Endothelial cell of umbilical vein (primary cell): ENCODE data around the gene GRID1. TPM values are rescaled to one million over a fixed set of nuclear protein-coding genes. Genes with fewer than 3 reads are reported as not detected.

Experiments used
- BruUV-seq: library from RNA; stranded (reverse); fragments of 400-500 nt; replicated peaks from 2 replicates; lab custom pipeline; 2021; lab: Mats Ljungman, UMichigan
- CTCF ChIA-PET: fragments of 300-600, 350-600 bp; sonication (Branson Sonifier 250); formaldehyde crosslinking; loops from one replicate; lab custom pipeline; 2021; ENCODE audit warnings: antibody characterized with exemption, inconsistent platforms; lab: Charles Lee
- POLR2A ChIA-PET: fragments of 300-600, 350-600 bp; sonication (Branson Sonifier 250); formaldehyde crosslinking; loops from one replicate; lab custom pipeline; 2021; ENCODE audit warnings: antibody characterized with exemption, inconsistent platforms; lab: Charles Lee
- DNase-seq: peaks from one replicate; pipeline ENCODE4 v3.0.0-alpha.2; 2011; ENCODE audit warnings: low read depth, low spot score
- FAIRE-seq: peaks from 2 replicates; lab custom pipeline; 2011; peaks lifted over from hg19 to GRCh38; lab: Jason Lieb, UNC
- H2AFZ ChIP-seq: 2 replicates; pipeline ENCODE4 v1.6.0; 2012; ENCODE audit warnings: low read depth, low read length, control low read depth, inconsistent platforms
- H3K27ac ChIP-seq: 2 replicates; pipeline ENCODE4 v1.5.1; 2011; ENCODE audit warnings: low read depth, mild to moderate bottlenecking, control low read depth, low read length, moderate library complexity; ENCODE audit not compliant: insufficient read depth
- H3K27me3 ChIP-seq, 2 experiments: 2 replicates each; pipeline versions ENCODE4 v1.6.0 to v1.6.1; 2011; ENCODE audit warnings: low read length in 2 of 2, mixed read lengths in 1 of 2; ENCODE audit not compliant: control insufficient read depth in 2 of 2, insufficient read depth in 2 of 2
- H3K36me3 ChIP-seq, 2 experiments: 2 replicates in 1 of 2; 3 replicates in 1 of 2; pipeline ENCODE4 v1.5.1; 2011; ENCODE audit warnings: low read length in 2 of 2, mild to moderate bottlenecking in 1 of 2, moderate library complexity in 1 of 2; ENCODE audit not compliant: control insufficient read depth in 2 of 2, insufficient read depth in 2 of 2; ENCODE audit errors: extremely low read depth in 1 of 2
- H3K4me1 ChIP-seq: 3 replicates; pipeline ENCODE4 v1.5.1; 2011; ENCODE audit warnings: mild to moderate bottlenecking, low read length; ENCODE audit not compliant: control insufficient read depth, insufficient read depth; ENCODE audit errors: extremely low read depth
- H3K4me2 ChIP-seq: 2 replicates; pipeline ENCODE4 v1.6.1; 2011; ENCODE audit warnings: low read length, control low read depth, mixed read lengths; ENCODE audit not compliant: insufficient read depth
- H3K4me3 ChIP-seq, 3 experiments: fragments of 200-600 bp in 1 of 3; sonication (generic), shearing (Covaris generic) in 1 of 3; replicated peaks in 1 of 3; 2 replicates each; pipeline ENCODE4 v1.5.1; 2011 to 2016; ENCODE audit warnings: control low read depth in 3 of 3, low read length in 3 of 3, mild to moderate bottlenecking in 2 of 3, inconsistent platforms in 1 of 3, low read depth in 1 of 3, moderate library complexity in 1 of 3; ENCODE audit not compliant: insufficient read depth in 1 of 3
- H3K79me2 ChIP-seq: 2 replicates; pipeline ENCODE4 v1.6.0; 2012; ENCODE audit warnings: low read length, inconsistent platforms; ENCODE audit not compliant: control insufficient read depth, insufficient read depth
- H3K9ac ChIP-seq: replicated peaks from 2 replicates; pipeline ENCODE3; 2011; ENCODE audit warnings: low read length, control low read depth; ENCODE audit not compliant: insufficient read depth; ENCODE audit errors: extremely low read depth
- H3K9me1 ChIP-seq: replicated peaks from 3 replicates; pipeline ENCODE4 v1.6.0; 2011; ENCODE audit warnings: mild to moderate bottlenecking, low read length; ENCODE audit not compliant: control insufficient read depth, insufficient read depth; ENCODE audit errors: extremely low read depth
- H3K9me3 ChIP-seq: replicated peaks from 2 replicates; pipeline ENCODE4 v1.5.1; 2012; ENCODE audit warnings: low read length, inconsistent platforms; ENCODE audit not compliant: control insufficient read depth, insufficient read depth
- H4K20me1 ChIP-seq: replicated peaks from 2 replicates; pipeline ENCODE3; 2011; ENCODE audit warnings: mild to moderate bottlenecking, low read length; ENCODE audit not compliant: control insufficient read depth, insufficient read depth; ENCODE audit errors: extremely low read depth
- EZH2 ChIP-seq: IDR thresholded peaks from 2 replicates; pipeline ENCODE4 v1.6.1; 2012; ENCODE audit warnings: borderline replicate concordance, low read depth, mild to moderate bottlenecking, moderate library complexity, low read length, inconsistent platforms; ENCODE audit not compliant: severe bottlenecking
- FOS ChIP-seq: IDR thresholded peaks from 2 replicates; pipeline ENCODE4 v1.6.1; 2011; ENCODE audit warnings: mild to moderate bottlenecking, low read length, moderate library complexity, borderline replicate concordance; ENCODE audit not compliant: insufficient read depth
- GATA2 ChIP-seq: IDR thresholded peaks from 2 replicates; pipeline ENCODE4 v1.7.0; 2011; ENCODE audit warnings: low read depth, mild to moderate bottlenecking, moderate library complexity, mixed read lengths, low read length; ENCODE audit not compliant: insufficient read length, insufficient read depth
- JUN ChIP-seq: IDR thresholded peaks from 2 replicates; pipeline ENCODE4 v1.6.1; 2011; ENCODE audit warnings: borderline replicate concordance, low read depth; ENCODE audit not compliant: insufficient read length, insufficient read depth
- MYC ChIP-seq: IDR thresholded peaks from one replicate; pipeline ENCODE4 v1.6.1; 2011; ENCODE audit warnings: mild to moderate bottlenecking, low read depth, low read length
- POLR2A ChIP-seq: IDR thresholded peaks from 2 replicates; pipeline ENCODE4 v1.6.1; 2012; ENCODE audit warnings: low read depth, mild to moderate bottlenecking, control low read depth, low read length
- POLR2AphosphoS5 ChIP-seq: IDR thresholded peaks from 2 replicates; pipeline ENCODE4 v1.6.1; 2012; ENCODE audit warnings: low read depth, mild to moderate bottlenecking, control low read depth, low read length, moderate library complexity; ENCODE audit not compliant: insufficient read depth
- dilution Hi-C: fragments of 300-500 bp; cut with MboI; formaldehyde crosslinking; loops from one replicate; pipeline ENCODE4 v1.15.0; 2019; ENCODE audit warnings: low sequenced_read_pairs; ENCODE audit not compliant: extremely low pct_ligation_motif_present
- intact Hi-C: fragments of 100-400 bp; cut with micrococcal nuclease; formaldehyde crosslinking; loops from one replicate; pipeline ENCODE4 v1.10.0; 2022
- polyA plus RNA-seq, 4 experiments: library from polyadenylated mRNA; depleted of rRNA in 3 of 4; stranded (reverse) in 3 of 4; unstranded in 1 of 4; fragments of >200 nt; gene quantifications; 2 replicates each; pipeline versions ENCODE4 v1.2.1 to v1.2.3, GENCODE V29; 2011 to 2012; ENCODE audit warnings: missing spikeins in 1 of 4
- total RNA-seq: library from RNA; stranded (reverse); gene quantifications from 2 replicates; pipeline ENCODE4 v1.2.3, GENCODE V29; 2021
- TF ChIP-seq, protein P1 (sequence below), 2 donors: IDR thresholded peaks; 1 replicate in 1 of 2; 2 replicates in 1 of 2; pipeline ENCODE4 v1.5.1; 2011; ENCODE audit warnings: low read length in 2 of 2, mild to moderate bottlenecking in 2 of 2, moderate library complexity in 2 of 2, control low read depth in 1 of 2, inconsistent platforms in 1 of 2, low read depth in 1 of 2; ENCODE audit not compliant: insufficient read depth in 1 of 2; ENCODE audit errors: extremely low read depth in 1 of 2

Gene GRID1
- total and polyA plus RNA-seq, 2 donors (not counting 3 experiments of a cell fraction or from before 2014, with no cell fraction given) = not detected

DNA sequence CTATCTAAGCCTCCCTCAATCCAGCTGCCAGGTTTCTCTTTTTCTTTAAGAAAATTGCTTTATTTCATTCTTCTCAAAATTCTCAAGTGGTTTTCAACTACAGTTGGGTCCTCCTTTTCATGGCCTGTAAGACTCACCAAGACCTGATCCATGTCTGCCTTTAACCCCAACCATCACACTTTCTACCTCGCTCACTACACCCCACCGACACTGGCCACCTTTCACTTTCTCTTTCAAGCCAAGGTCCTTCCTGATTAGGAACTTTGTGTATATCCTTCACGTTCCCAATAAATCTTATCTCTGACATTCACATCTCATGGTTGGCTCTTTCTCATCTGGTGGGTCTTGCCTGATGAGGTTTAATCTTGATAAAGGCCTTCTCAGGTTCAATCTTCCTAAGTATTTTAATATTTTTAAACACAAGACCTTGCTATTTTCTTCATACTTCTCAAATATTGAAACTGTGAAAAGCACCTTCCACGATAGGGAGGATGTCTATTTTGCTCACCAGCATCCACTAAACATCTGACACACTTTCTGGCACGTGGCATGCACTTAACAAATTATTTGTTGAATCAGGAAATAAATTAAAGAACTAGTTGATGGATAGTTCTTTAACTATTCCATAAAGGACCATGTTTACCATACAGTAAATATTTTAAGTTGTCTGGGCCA, 624.8 kb downstream of the GRID1 start:
- FAIRE-seq = no peak
- intact Hi-C loops = no loop called here
- ChIA-PET CTCF (no interaction called here), POLR2A (no interaction called here)
- Histone ChIP-seq H3K36me3 (no peaks in the 10 kb centered on the region), H3K27me3 (no peaks in the 10 kb centered on the region), H3K9me1 (no peaks in the 10 kb centered on the region), H3K9me3 (no peaks in the 10 kb centered on the region), H3K4me1 (no peaks in the 10 kb centered on the region), H4K20me1 (no peaks in the 10 kb centered on the region), H3K9ac (no peak overlapping the region), H2AFZ (no peak overlapping the region), H3K4me2 (no peak overlapping the region), H3K4me3 (no peak overlapping the region), H3K79me2 (no peaks in the 10 kb centered on the region), H3K27ac (no peak overlapping the region)
- no peak for DNase-seq
- BruUV-seq = no TSS peak
- dilution Hi-C loops = no loop called here
- no peak for TF ChIP-seq POLR2AphosphoS5
- TF ChIP-seq GATA2 = no peak
- TF ChIP-seq, protein P1, sequence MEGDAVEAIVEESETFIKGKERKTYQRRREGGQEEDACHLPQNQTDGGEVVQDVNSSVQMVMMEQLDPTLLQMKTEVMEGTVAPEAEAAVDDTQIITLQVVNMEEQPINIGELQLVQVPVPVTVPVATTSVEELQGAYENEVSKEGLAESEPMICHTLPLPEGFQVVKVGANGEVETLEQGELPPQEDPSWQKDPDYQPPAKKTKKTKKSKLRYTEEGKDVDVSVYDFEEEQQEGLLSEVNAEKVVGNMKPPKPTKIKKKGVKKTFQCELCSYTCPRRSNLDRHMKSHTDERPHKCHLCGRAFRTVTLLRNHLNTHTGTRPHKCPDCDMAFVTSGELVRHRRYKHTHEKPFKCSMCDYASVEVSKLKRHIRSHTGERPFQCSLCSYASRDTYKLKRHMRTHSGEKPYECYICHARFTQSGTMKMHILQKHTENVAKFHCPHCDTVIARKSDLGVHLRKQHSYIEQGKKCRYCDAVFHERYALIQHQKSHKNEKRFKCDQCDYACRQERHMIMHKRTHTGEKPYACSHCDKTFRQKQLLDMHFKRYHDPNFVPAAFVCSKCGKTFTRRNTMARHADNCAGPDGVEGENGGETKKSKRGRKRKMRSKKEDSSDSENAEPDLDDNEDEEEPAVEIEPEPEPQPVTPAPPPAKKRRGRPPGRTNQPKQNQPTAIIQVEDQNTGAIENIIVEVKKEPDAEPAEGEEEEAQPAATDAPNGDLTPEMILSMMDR (IDR thresholded peaks at IDR 0.05; ENCODE audit: extremely low read depth in 1 of 2, insufficient read depth in 1 of 2, low read depth in 1 of 2, low read length in 2 of 2) = no peak
- no peak for TF ChIP-seq EZH2
- no peak for TF ChIP-seq JUN
- no peak for TF ChIP-seq FOS
- no peak for TF ChIP-seq POLR2A
- no peak for TF ChIP-seq MYC
